HepG2 (cell line): Measurements from ENCODE around the gene PRKCZ. TPM values are rescaled to one million over a fixed set of nuclear protein-coding genes. Genes with fewer than 3 reads are reported as not detected.

Experiments used
- ATAC-seq: fragments of 200-7000 bp; cut with Tn5 transposase; 3 replicates; pipeline ENCODE4 v1.9.1; 2020; ENCODE audit warnings: mild to moderate bottlenecking, moderate library complexity
- BruUV-seq: library from RNA; stranded (reverse); fragments of 400-500 nt; replicated peaks from 2 replicates; lab custom pipeline; 2021; lab: Mats Ljungman, UMichigan
- CTCF ChIA-PET: fragments of 300-600 bp; formaldehyde crosslinking; extraction: SDS; loops from one replicate; lab custom pipeline; 2021; ENCODE audit warnings: low total read pairs, inconsistent platforms, low intra/inter-chr PET ratio; lab: Yijun Ruan, JAX
- POLR2A ChIA-PET: fragments of 350-600 bp; sonication (Branson Sonifier 250); formaldehyde crosslinking; loops from one replicate; lab custom pipeline; 2020; ENCODE audit warnings: antibody characterized with exemption, inconsistent platforms; lab: Yijun Ruan, JAX
- DNase-seq: peaks from one replicate; pipeline ENCODE4 v3.0.0-alpha.2; 2015; ENCODE audit warnings: low spot score
- FAIRE-seq: peaks from 3 replicates; lab custom pipeline; 2011; peaks lifted over from hg19 to GRCh38; lab: Jason Lieb, UNC
- H2AFZ ChIP-seq: one replicate; pipeline ENCODE4 v1.6.1; 2011; ENCODE audit warnings: low read length, inconsistent platforms
- H3K27ac ChIP-seq: fragments of 300-600 bp; 3 replicates; pipeline ENCODE4 v1.8.0; 2011; ENCODE audit warnings: mixed run types, mild to moderate bottlenecking, mixed read lengths, low read length, inconsistent platforms; ENCODE audit not compliant: insufficient read depth; ENCODE audit errors: extremely low read length
- H3K27me3 ChIP-seq, 2 experiments: fragments of 200-600 bp in 1 of 2; 2 replicates in 1 of 2; 3 replicates in 1 of 2; pipeline versions ENCODE4 v1.6.0 to v1.8.0; 2011; ENCODE audit warnings: low read length in 2 of 2, mild to moderate bottlenecking in 2 of 2, moderate library complexity in 2 of 2, inconsistent platforms in 1 of 2; ENCODE audit not compliant: insufficient read depth in 2 of 2, control insufficient read depth in 1 of 2
- H3K36me3 ChIP-seq, 2 experiments: fragments of 200-600 bp in 1 of 2; replicated peaks in 1 of 2; 2 replicates in 1 of 2; 3 replicates in 1 of 2; pipeline versions ENCODE4 v1.5.1 to v1.8.0; 2011; ENCODE audit warnings: low read length in 2 of 2, inconsistent platforms in 1 of 2; ENCODE audit not compliant: insufficient read depth in 2 of 2, control insufficient read depth in 1 of 2
- H3K4me1 ChIP-seq: 2 replicates; pipeline ENCODE4 v1.5.1; 2012; ENCODE audit warnings: low read length, inconsistent platforms; ENCODE audit not compliant: insufficient read depth
- H3K4me2 ChIP-seq: 2 replicates; pipeline ENCODE4 v1.6.0; 2011; ENCODE audit warnings: low read depth, low read length, inconsistent platforms
- H3K4me3 ChIP-seq, 3 experiments: fragments of 200-600 bp in 1 of 3; sonication (generic), shearing (Covaris generic) in 1 of 3; replicated peaks in 1 of 3; 2 replicates each; pipeline ENCODE4 v1.5.1; 2011 to 2016; ENCODE audit warnings: low read length in 3 of 3, inconsistent platforms in 2 of 3, low read depth in 2 of 3, mild to moderate bottlenecking in 2 of 3, control low read depth in 1 of 3, mixed read lengths in 1 of 3; ENCODE audit not compliant: insufficient read depth in 1 of 3
- H3K79me2 ChIP-seq: one replicate; pipeline ENCODE4 v1.6.1; 2011; ENCODE audit warnings: low read length, inconsistent platforms; ENCODE audit not compliant: insufficient read depth
- H3K9ac ChIP-seq: 2 replicates; pipeline ENCODE4 v1.6.0; 2011; ENCODE audit warnings: mild to moderate bottlenecking, low read depth, low read length, inconsistent platforms; ENCODE audit not compliant: insufficient read depth
- H3K9me3 ChIP-seq: 2 replicates; pipeline ENCODE4 v1.5.1; 2012; ENCODE audit warnings: mild to moderate bottlenecking, low read length
- H4K20me1 ChIP-seq: 2 replicates; pipeline ENCODE4 v1.6.0; 2011; ENCODE audit warnings: inconsistent platforms, mild to moderate bottlenecking, low read length, moderate library complexity; ENCODE audit not compliant: insufficient read depth
- MAZ ChIP-seq, 2 experiments: sonication (generic) in 1 of 2; formaldehyde crosslinking in 1 of 2; IDR thresholded peaks; 2 replicates each; pipeline versions ENCODE4 v1.5.0 to v1.6.1; 2012 to 2020; ENCODE audit warnings: low read depth in 2 of 2, mild to moderate bottlenecking in 2 of 2, borderline replicate concordance in 1 of 2, improper control_type of control experiment in 1 of 2, low read length in 1 of 2, missing genetic modification reagents in 1 of 2, moderate library complexity in 1 of 2
- NR1H2 ChIP-seq: sonication (generic); formaldehyde crosslinking; IDR thresholded peaks from 2 replicates; pipeline ENCODE4 v1.8.1; 2022; ENCODE audit warnings: low read depth, missing genetic modification reagents, borderline replicate concordance
- NR2F1 ChIP-seq, 2 experiments: fragments of 450-650 bp in 1 of 2; formaldehyde crosslinking in 1 of 2; IDR thresholded peaks; 2 replicates each; pipeline versions ENCODE4 v1.5.0 to v1.6.1; 2016 to 2020; ENCODE audit warnings: mild to moderate bottlenecking in 1 of 2, missing compliant biosample characterization in 1 of 2, missing genetic modification reagents in 1 of 2, moderate library complexity in 1 of 2
- SAP130 ChIP-seq: IDR thresholded peaks from 2 replicates; pipeline ENCODE4 v1.6.1; 2016; ENCODE audit warnings: low read depth
- ZFX ChIP-seq: sonication (generic); formaldehyde crosslinking; IDR thresholded peaks from 2 replicates; pipeline ENCODE4 v1.4.0; 2020; ENCODE audit warnings: mild to moderate bottlenecking, low read depth, missing genetic modification reagents, moderate library complexity
- ZNF441 ChIP-seq: sonication (generic); formaldehyde crosslinking; IDR thresholded peaks from 2 replicates; pipeline ENCODE4 v1.7.0; 2021; ENCODE audit warnings: missing genetic modification reagents, borderline replicate concordance
- ZSCAN25 ChIP-seq: sonication (generic); formaldehyde crosslinking; IDR thresholded peaks from 2 replicates; pipeline ENCODE4 v1.8.0; 2022; ENCODE audit warnings: mild to moderate bottlenecking, missing genetic modification reagents
- WGBS: methylation state at CpG from one replicate; pipeline ENCODE4 v1.1.6; 2017; ENCODE audit warnings: low lambda C conversion rate; 5-methylcytosine and 5-hydroxymethylcytosine counted together
- in situ Hi-C: cut with HindIII; loops from 2 replicates; pipeline ENCODE4 v1.10.0; 2017; ENCODE audit warnings: low pct_unique_long_range_greater_than_20kb; ENCODE audit not compliant: extremely low pct_ligation_motif_present
- intact Hi-C: fragments of 100-400 bp; cut with micrococcal nuclease; formaldehyde crosslinking; loops from one replicate; pipeline ENCODE4 v1.10.0; 2022; ENCODE audit not compliant: unreplicated experiment
- polyA plus RNA-seq, 8 experiments: library from polyadenylated mRNA; depleted of rRNA in 3 of 8; stranded (reverse) in 7 of 8; unstranded in 1 of 8; fragments of >200 nt; fragmentation: Illumina TruSeq in 4 of 8; extraction: Trizol in 4 of 8; gene quantifications; 2 replicates each; pipeline versions ENCODE4 v1.2.1 to v1.2.3, GENCODE V29; 2011 to 2016; ENCODE audit warnings: low read depth in 4 of 8, missing spikeins in 1 of 8, mixed read lengths in 1 of 8; ENCODE audit not compliant: insufficient read depth in 1 of 8
- total RNA-seq, 5 experiments: library from RNA; depleted of rRNA; stranded (reverse); fragments of >200 nt; fragmentation: Illumina TruSeq; extraction: Trizol; gene quantifications; 2 replicates each; pipeline ENCODE4 v1.2.3, GENCODE V29; 2016; ENCODE audit warnings: low read depth in 1 of 5
- TF ChIP-seq, protein P1 (sequence below): sonication (generic); formaldehyde crosslinking; IDR thresholded peaks from 2 replicates; pipeline ENCODE4 v1.4.0; 2020; ENCODE audit warnings: missing genetic modification reagents, mild to moderate bottlenecking, borderline replicate concordance
- TF ChIP-seq, protein P2 (sequence below): sonication (generic); formaldehyde crosslinking; IDR thresholded peaks from 2 replicates; pipeline ENCODE4 v1.5.0; 2020; ENCODE audit warnings: mild to moderate bottlenecking, missing genetic modification reagents, borderline replicate concordance
- TF ChIP-seq, protein P3 (sequence below): sonication (generic); formaldehyde crosslinking; IDR thresholded peaks from 2 replicates; pipeline ENCODE4 v1.8.0; 2022; ENCODE audit warnings: missing genetic modification reagents, mild to moderate bottlenecking, moderate library complexity, borderline replicate concordance

PRKCZ gene
- total and polyA plus RNA-seq, 2 of the 13 experiments (the other 11 are each of a cell fraction or from before 2014, with no cell fraction given), result 34.7 to 85.2 TPM

DNA sequence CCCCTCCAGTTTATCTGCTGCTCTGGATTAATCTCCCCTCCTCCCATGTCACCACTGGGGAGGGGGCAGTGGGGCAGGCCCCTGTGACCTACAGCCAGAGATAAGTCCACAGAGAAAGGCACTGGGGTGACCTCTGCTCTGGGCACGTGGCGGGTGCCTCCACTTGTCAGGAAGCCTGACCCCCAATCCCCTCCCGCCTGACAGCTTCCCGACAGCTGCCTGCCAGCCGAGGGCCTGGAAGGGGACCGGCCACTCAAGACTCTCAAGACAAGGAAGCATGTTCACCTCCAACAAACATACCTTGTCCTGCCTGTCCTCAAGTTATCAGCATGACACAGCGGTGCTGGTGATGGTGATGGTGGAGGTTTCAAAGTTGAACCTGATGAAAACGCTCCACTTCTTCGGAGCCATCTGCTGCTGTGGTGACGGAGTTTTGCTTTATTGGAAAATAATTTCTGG lies 147.5 kb downstream of the PRKCZ start:
- 0 out of 2 replicates have a peak overlapping the region, but pooled peaks have one; percentile 29 for H3K9ac ChIP-seq
- FAIRE-seq (no peak), DNase-seq (no peak), ATAC-seq (no peak)
- H3K4me2 ChIP-seq, result peak overlapping the region; percentile 39
- ChIA-PET CTCF (no interaction called here), POLR2A (no interaction called here)
- BruUV-seq, result no TSS peak
- H3K4me1 ChIP-seq, result peaks cover 74% of the 10 kb centered on the region
- H3K36me3 ChIP-seq, result no peaks in the 10 kb centered on the region
- no peak overlapping the region for H3K4me3 ChIP-seq
- no peak overlapping the region for H3K27ac ChIP-seq
- no peak overlapping the region for H2AFZ ChIP-seq
- H3K9me3 ChIP-seq, result no peaks in the 10 kb centered on the region
- intact Hi-C loops, result loop anchor here (5.0 kb wide), 1 partner anchor 35 kb away; no protein-coding TSS in a partner anchor
- in situ Hi-C loops, result loop anchor here (5.0 to 25.0 kb wide), 2 partner anchors 35 to 315 kb away; no protein-coding TSS in a partner anchor
- 22% methylated on average over 10 of the region's 10 CpGs for WGBS
- H3K27me3 ChIP-seq, result peaks cover 0 to 9% of the 10 kb centered on the region in 2 experiments; a peak in 4 of 5 replicates
- no peaks in the 10 kb centered on the region for H4K20me1 ChIP-seq
- peaks cover 12% of the 10 kb centered on the region for H3K79me2 ChIP-seq
- TF ChIP-seq, protein P1, sequence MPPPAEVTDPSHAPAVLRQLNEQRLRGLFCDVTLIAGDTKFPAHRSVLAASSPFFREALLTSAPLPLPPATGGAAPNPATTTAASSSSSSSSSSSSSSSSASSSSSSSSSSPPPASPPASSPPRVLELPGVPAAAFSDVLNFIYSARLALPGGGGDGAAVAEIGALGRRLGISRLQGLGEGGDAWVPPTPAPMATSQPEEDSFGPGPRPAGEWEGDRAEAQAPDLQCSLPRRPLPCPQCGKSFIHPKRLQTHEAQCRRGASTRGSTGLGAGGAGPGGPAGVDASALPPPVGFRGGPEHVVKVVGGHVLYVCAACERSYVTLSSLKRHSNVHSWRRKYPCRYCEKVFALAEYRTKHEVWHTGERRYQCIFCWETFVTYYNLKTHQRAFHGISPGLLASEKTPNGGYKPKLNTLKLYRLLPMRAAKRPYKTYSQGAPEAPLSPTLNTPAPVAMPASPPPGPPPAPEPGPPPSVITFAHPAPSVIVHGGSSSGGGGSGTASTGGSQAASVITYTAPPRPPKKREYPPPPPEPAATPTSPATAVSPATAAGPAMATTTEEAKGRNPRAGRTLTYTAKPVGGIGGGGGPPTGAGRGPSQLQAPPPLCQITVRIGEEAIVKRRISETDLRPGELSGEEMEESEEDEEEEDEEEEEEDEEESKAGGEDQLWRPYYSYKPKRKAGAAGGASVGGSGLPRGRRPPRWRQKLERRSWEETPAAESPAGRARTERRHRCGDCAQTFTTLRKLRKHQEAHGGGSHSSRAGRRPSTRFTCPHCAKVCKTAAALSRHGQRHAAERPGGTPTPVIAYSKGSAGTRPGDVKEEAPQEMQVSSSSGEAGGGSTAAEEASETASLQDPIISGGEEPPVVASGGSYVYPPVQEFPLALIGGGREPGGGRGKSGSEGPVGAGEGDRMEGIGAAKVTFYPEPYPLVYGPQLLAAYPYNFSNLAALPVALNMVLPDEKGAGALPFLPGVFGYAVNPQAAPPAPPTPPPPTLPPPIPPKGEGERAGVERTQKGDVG (CRISPR knock-in tag), result no peak
- TF ChIP-seq ZFX (CRISPR knock-in tag), result peak; percentile 19; the same call in 1 of the 2 replicates
- TF ChIP-seq NR1H2, result no peak
- 0 out of 2 replicates have a peak, but pooled peaks have one; percentile 42 for TF ChIP-seq ZSCAN25 (CRISPR knock-in tag)
- TF ChIP-seq SAP130 (CRISPR knock-in tag), result peak; percentile 31; the same call in 1 of the 2 replicates
- TF ChIP-seq NR2F1 (CRISPR knock-in tag; IDR thresholded peaks at IDR 0.05), result peak in 1 of 2 experiments; percentile 26; a peak in 1 of 4 replicates
- TF ChIP-seq, protein P2, sequence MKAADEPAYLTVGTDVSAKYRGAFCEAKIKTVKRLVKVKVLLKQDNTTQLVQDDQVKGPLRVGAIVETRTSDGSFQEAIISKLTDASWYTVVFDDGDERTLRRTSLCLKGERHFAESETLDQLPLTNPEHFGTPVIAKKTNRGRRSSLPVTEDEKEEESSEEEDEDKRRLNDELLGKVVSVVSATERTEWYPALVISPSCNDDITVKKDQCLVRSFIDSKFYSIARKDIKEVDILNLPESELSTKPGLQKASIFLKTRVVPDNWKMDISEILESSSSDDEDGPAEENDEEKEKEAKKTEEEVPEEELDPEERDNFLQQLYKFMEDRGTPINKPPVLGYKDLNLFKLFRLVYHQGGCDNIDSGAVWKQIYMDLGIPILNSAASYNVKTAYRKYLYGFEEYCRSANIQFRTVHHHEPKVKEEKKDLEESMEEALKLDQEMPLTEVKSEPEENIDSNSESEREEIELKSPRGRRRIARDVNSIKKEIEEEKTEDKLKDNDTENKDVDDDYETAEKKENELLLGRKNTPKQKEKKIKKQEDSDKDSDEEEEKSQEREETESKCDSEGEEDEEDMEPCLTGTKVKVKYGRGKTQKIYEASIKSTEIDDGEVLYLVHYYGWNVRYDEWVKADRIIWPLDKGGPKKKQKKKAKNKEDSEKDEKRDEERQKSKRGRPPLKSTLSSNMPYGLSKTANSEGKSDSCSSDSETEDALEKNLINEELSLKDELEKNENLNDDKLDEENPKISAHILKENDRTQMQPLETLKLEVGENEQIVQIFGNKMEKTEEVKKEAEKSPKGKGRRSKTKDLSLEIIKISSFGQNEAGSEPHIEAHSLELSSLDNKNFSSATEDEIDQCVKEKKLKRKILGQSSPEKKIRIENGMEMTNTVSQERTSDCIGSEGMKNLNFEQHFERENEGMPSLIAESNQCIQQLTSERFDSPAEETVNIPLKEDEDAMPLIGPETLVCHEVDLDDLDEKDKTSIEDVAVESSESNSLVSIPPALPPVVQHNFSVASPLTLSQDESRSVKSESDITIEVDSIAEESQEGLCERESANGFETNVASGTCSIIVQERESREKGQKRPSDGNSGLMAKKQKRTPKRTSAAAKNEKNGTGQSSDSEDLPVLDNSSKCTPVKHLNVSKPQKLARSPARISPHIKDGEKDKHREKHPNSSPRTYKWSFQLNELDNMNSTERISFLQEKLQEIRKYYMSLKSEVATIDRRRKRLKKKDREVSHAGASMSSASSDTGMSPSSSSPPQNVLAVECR (CRISPR knock-in tag), result peak; percentile 6; the same call in 1 of the 2 replicates
- TF ChIP-seq MAZ (IDR thresholded peaks at IDR 0.05; ENCODE audit: borderline replicate concordance, low read depth, low read length), result no peak
- 0 out of 2 replicates have a peak, but pooled peaks have one; percentile 40 for TF ChIP-seq MAZ (CRISPR knock-in tag; IDR thresholded peaks at IDR 0.05; ENCODE audit: low read depth)
- TF ChIP-seq, protein P3, sequence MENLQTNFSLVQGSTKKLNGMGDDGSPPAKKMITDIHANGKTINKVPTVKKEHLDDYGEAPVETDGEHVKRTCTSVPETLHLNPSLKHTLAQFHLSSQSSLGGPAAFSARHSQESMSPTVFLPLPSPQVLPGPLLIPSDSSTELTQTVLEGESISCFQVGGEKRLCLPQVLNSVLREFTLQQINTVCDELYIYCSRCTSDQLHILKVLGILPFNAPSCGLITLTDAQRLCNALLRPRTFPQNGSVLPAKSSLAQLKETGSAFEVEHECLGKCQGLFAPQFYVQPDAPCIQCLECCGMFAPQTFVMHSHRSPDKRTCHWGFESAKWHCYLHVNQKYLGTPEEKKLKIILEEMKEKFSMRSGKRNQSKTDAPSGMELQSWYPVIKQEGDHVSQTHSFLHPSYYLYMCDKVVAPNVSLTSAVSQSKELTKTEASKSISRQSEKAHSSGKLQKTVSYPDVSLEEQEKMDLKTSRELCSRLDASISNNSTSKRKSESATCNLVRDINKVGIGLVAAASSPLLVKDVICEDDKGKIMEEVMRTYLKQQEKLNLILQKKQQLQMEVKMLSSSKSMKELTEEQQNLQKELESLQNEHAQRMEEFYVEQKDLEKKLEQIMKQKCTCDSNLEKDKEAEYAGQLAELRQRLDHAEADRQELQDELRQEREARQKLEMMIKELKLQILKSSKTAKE (CRISPR knock-in tag), result 0 out of 2 replicates have a peak, but pooled peaks have one; percentile 16
- peak; percentile 48; the same call in 1 of the 2 replicates for TF ChIP-seq ZNF441 (CRISPR knock-in tag)
